H1 (cell line): ENCODE results near the gene PTPRT. TPM values are rescaled to one million over a fixed set of nuclear protein-coding genes. Genes with fewer than 3 reads are reported as not detected.

Experiments used
- CTCF ChIA-PET: fragments of 300-600 bp; sonication (Branson Sonifier 250); formaldehyde crosslinking; loops from one replicate; lab custom pipeline; 2021; ENCODE audit not compliant: partially characterized antibody; lab: Charles Lee
- POLR2A ChIA-PET: fragments of 300-600 bp; sonication (Branson Sonifier 250); formaldehyde crosslinking; loops from one replicate; lab custom pipeline; 2021; ENCODE audit warnings: inconsistent platforms; ENCODE audit not compliant: partially characterized antibody; lab: Charles Lee
- DNase-seq, 2 experiments: peaks; one replicate each; pipeline versions ENCODE4 v3.0.0 to v3.0.0-alpha.2; 2010 to 2022; ENCODE audit warnings: low spot score in 2 of 2, low read depth in 1 of 2, mixed read lengths in 1 of 2
- FAIRE-seq: peaks from 2 replicates; lab custom pipeline; 2011; peaks lifted over from hg19 to GRCh38; lab: Jason Lieb, UNC
- H2AFZ ChIP-seq: 2 replicates; pipeline ENCODE4 v1.8.1; 2012; ENCODE audit warnings: low read length, inconsistent platforms
- H2AK5ac ChIP-seq: 2 replicates; pipeline ENCODE4 v1.6.1; 2013; ENCODE audit warnings: low read depth, low read length
- H2BK120ac ChIP-seq: replicated peaks from 2 replicates; pipeline ENCODE3; 2013; ENCODE audit warnings: low read depth, low read length, inconsistent platforms
- H2BK12ac ChIP-seq: 2 replicates; pipeline ENCODE4 v1.6.1; 2013; ENCODE audit warnings: low read depth, low read length
- H2BK15ac ChIP-seq: 2 replicates; pipeline ENCODE4 v1.6.1; 2013; ENCODE audit warnings: low read length
- H2BK20ac ChIP-seq: 2 replicates; pipeline ENCODE4 v1.6.1; 2013; ENCODE audit warnings: low read length
- H2BK5ac ChIP-seq: 2 replicates; pipeline ENCODE4 v1.6.1; 2013; ENCODE audit warnings: low read depth, low read length
- H3K14ac ChIP-seq: 2 replicates; pipeline ENCODE4 v1.6.1; 2013; ENCODE audit warnings: inconsistent platforms; ENCODE audit not compliant: insufficient read length
- H3K18ac ChIP-seq: 2 replicates; pipeline ENCODE4 v1.6.1; 2013; ENCODE audit warnings: low read length; ENCODE audit errors: extremely low read depth
- H3K23ac ChIP-seq: 2 replicates; pipeline ENCODE4 v1.6.1; 2013; ENCODE audit warnings: inconsistent platforms; ENCODE audit not compliant: insufficient read length
- H3K23me2 ChIP-seq: 2 replicates; pipeline ENCODE4 v1.6.1; 2013; ENCODE audit warnings: low read depth, low read length
- H3K27ac ChIP-seq: 2 replicates; pipeline ENCODE4 v1.6.1; 2011; ENCODE audit warnings: low read depth, low read length, inconsistent platforms
- H3K27me3 ChIP-seq, 4 experiments: replicated peaks in 1 of 4; 1 replicate in 1 of 4; 2 replicates in 3 of 4; pipeline versions ENCODE4 v1.6.1 to v1.8.1; 2011 to 2013; ENCODE audit warnings: low read length in 3 of 4, mild to moderate bottlenecking in 3 of 4, inconsistent platforms in 2 of 4, mixed read lengths in 2 of 4, moderate library complexity in 1 of 4; ENCODE audit not compliant: control insufficient read depth in 3 of 4, insufficient read depth in 3 of 4; ENCODE audit errors: extremely low read depth in 1 of 4
- H3K36me3 ChIP-seq, 4 experiments: 2 replicates each; pipeline versions ENCODE4 v1.6.1 to v1.8.1; 2011 to 2013; ENCODE audit warnings: mild to moderate bottlenecking in 4 of 4, low read length in 3 of 4, moderate library complexity in 2 of 4, control low read depth in 1 of 4, inconsistent platforms in 1 of 4; ENCODE audit not compliant: insufficient read depth in 4 of 4, control insufficient read depth in 2 of 4
- H3K4ac ChIP-seq: replicated peaks from 2 replicates; pipeline ENCODE3; 2013; ENCODE audit warnings: low read length, low read depth, mixed read lengths, inconsistent platforms; ENCODE audit not compliant: insufficient read length
- H3K4me1 ChIP-seq, 4 experiments: replicated peaks in 1 of 4; 1 replicate in 1 of 4; 2 replicates in 3 of 4; pipeline versions ENCODE4 v1.6.1 to v1.8.1; 2011 to 2013; ENCODE audit warnings: low read length in 3 of 4, inconsistent platforms in 2 of 4, mixed read lengths in 1 of 4; ENCODE audit not compliant: insufficient read depth in 4 of 4, control insufficient read depth in 3 of 4
- H3K4me2 ChIP-seq, 2 experiments: 2 replicates each; pipeline versions ENCODE4 v1.6.1 to v1.8.1; 2011 to 2013; ENCODE audit warnings: low read depth in 2 of 2, low read length in 2 of 2, control low read depth in 1 of 2, inconsistent platforms in 1 of 2, mild to moderate bottlenecking in 1 of 2; ENCODE audit not compliant: insufficient read depth in 1 of 2
- H3K4me3 ChIP-seq, 4 experiments: fragments of 200-600, 300-600 bp in 1 of 4; sonication (generic), shearing (Covaris generic), sonication (Bioruptor Twin) in 1 of 4; 2 replicates each; pipeline versions ENCODE4 v1.5.1 to v1.8.1; 2011 to 2016; ENCODE audit warnings: low read length in 4 of 4, low read depth in 3 of 4, control low read depth in 2 of 4, inconsistent platforms in 2 of 4, mild to moderate bottlenecking in 2 of 4, mixed read lengths in 1 of 4, moderate library complexity in 1 of 4; ENCODE audit not compliant: insufficient read depth in 2 of 4; ENCODE audit errors: extremely low read depth in 1 of 4
- H3K56ac ChIP-seq: replicated peaks from 2 replicates; pipeline ENCODE3; 2013; ENCODE audit warnings: low read depth, mild to moderate bottlenecking, mixed read lengths, low read length, inconsistent platforms; ENCODE audit not compliant: insufficient read length
- H3K79me1 ChIP-seq: 2 replicates; pipeline ENCODE4 v1.6.1; 2013; ENCODE audit warnings: low read depth, low read length, control low read depth
- H3K79me2 ChIP-seq, 2 experiments: 2 replicates each; pipeline versions ENCODE4 v1.6.1 to v1.8.1; 2012 to 2013; ENCODE audit warnings: low read length in 2 of 2, mild to moderate bottlenecking in 2 of 2, inconsistent platforms in 1 of 2; ENCODE audit not compliant: insufficient read depth in 2 of 2, control insufficient read depth in 1 of 2
- H3K9ac ChIP-seq, 4 experiments: replicated peaks in 1 of 4; 1 replicate in 1 of 4; 2 replicates in 3 of 4; pipeline versions ENCODE4 v1.6.1 to v1.8.1; 2011 to 2013; ENCODE audit warnings: low read depth in 3 of 4, low read length in 3 of 4, control low read depth in 2 of 4, mild to moderate bottlenecking in 2 of 4, moderate library complexity in 2 of 4, inconsistent platforms in 1 of 4; ENCODE audit errors: extremely low read depth in 1 of 4
- H3K9me3 ChIP-seq, 2 experiments: 2 replicates each; pipeline versions ENCODE4 v1.6.1 to v1.8.1; 2012 to 2013; ENCODE audit warnings: mild to moderate bottlenecking in 2 of 2, moderate library complexity in 2 of 2, control low read depth in 1 of 2, inconsistent platforms in 1 of 2, low read depth in 1 of 2, low read length in 1 of 2, mixed read lengths in 1 of 2; ENCODE audit not compliant: insufficient read depth in 2 of 2
- H4K20me1 ChIP-seq, 2 experiments: replicated peaks in 1 of 2; 2 replicates each; pipeline versions ENCODE3 to v1.8.1; 2011 to 2013; ENCODE audit warnings: inconsistent platforms in 2 of 2, low read length in 2 of 2, mild to moderate bottlenecking in 1 of 2; ENCODE audit not compliant: insufficient read depth in 2 of 2, control insufficient read depth in 1 of 2
- H4K5ac ChIP-seq: 2 replicates; pipeline ENCODE4 v1.6.1; 2013; ENCODE audit warnings: low read length, low read depth, mixed read lengths, inconsistent platforms; ENCODE audit not compliant: insufficient read length
- H4K8ac ChIP-seq: 2 replicates; pipeline ENCODE4 v1.8.0; 2013; ENCODE audit warnings: mild to moderate bottlenecking, moderate library complexity, low read length, inconsistent platforms; ENCODE audit not compliant: insufficient read depth; ENCODE audit errors: extremely low read depth
- H4K91ac ChIP-seq: replicated peaks from 2 replicates; pipeline ENCODE3; 2013; ENCODE audit warnings: low read length, mixed read lengths, inconsistent platforms; ENCODE audit not compliant: insufficient read length
- EZH2 ChIP-seq: fragments of 200-600 bp; sonication (generic); IDR thresholded peaks from 2 replicates; pipeline ENCODE4 v1.7.1; 2012; ENCODE audit warnings: low read depth, mild to moderate bottlenecking, moderate library complexity, low read length, inconsistent platforms; ENCODE audit not compliant: severe bottlenecking
- HDAC6 ChIP-seq: IDR thresholded peaks from one replicate; pipeline ENCODE4 v1.7.1; 2012; ENCODE audit warnings: low read depth, mild to moderate bottlenecking, inconsistent platforms, low read length, moderate library complexity
- YY1 ChIP-seq: IDR thresholded peaks from 2 replicates; pipeline ENCODE4 v1.6.1; 2011; ENCODE audit warnings: low read depth, mild to moderate bottlenecking, low read length
- WGBS, 2 experiments: shearing (Covaris generic) in 1 of 2; methylation state at CpG; one replicate each; pipeline versions ENCODE4 v1.1.6 to v1.1.7; 2013 to 2015; ENCODE audit warnings: low lambda C conversion rate in 2 of 2, mixed read lengths in 2 of 2, inconsistent platforms in 1 of 2, low coverage in 1 of 2, missing lambda C conversion rate in 1 of 2; ENCODE audit not compliant: insufficient replicate concordance in 2 of 2, insufficient coverage in 1 of 2, insufficient read length in 1 of 2; ENCODE audit errors: extremely low coverage in 1 of 2, missing lambda C conversion rate in 1 of 2; 5-methylcytosine and 5-hydroxymethylcytosine counted together
- polyA plus RNA-seq, 7 experiments: library from polyadenylated mRNA; depleted of rRNA in 3 of 7; stranded (reverse) in 5 of 7; unstranded in 2 of 7; fragments of >200 nt in 5 of 7; fragments of 200-250 nt in 2 of 7; gene quantifications; 1 replicate in 5 of 7; 2 replicates in 1 of 7; 4 replicates in 1 of 7; pipeline versions ENCODE4 v1.2.1 to v1.2.3, GENCODE V29; 2011 to 2013; ENCODE audit warnings: missing spikeins in 2 of 7, mixed read lengths in 2 of 7
- total RNA-seq: library from RNA; stranded (reverse); fragmentation: NEBNext Ultra II Directional; extraction: Animal tissue kit (Norgen Biotek cat#: 25700); gene quantifications from 2 replicates; pipeline ENCODE4 v1.2.1, GENCODE V29; 2021

Gene PTPRT
- total and polyA plus RNA-seq, 2 of the 8 experiments (the other 6 are each of a cell fraction or from before 2014, with no cell fraction given) = 0.33 to 1.8 TPM

- Histone ChIP-seq H3K36me3 (no peaks in the 10 kb centered on the region), H3K14ac (no peak overlapping the region), H2BK120ac (no peak overlapping the region), H3K56ac (no peak overlapping the region), H2BK15ac (no peak overlapping the region), H3K4me1 (peaks cover 0 to 3% (median 0%) of the 10 kb centered on the region in 4 experiments; a peak in 2 of 7 replicates), H2BK20ac (peak overlapping the region; percentile 80; the same call in 1 of the 2 replicates), H3K4me2 (peak overlapping the region in 1 of 2 experiments; percentile 32; a peak in 2 of 4 replicates), H3K23ac (no peak overlapping the region), H4K8ac (no peak overlapping the region), H3K9me3 (no peaks in the 10 kb centered on the region), H2BK12ac (peak overlapping the region; percentile 64; the same call in 1 of the 2 replicates), H4K20me1 (no peaks in the 10 kb centered on the region), H3K18ac (no peak overlapping the region), H3K23me2 (no peaks in the 10 kb centered on the region), H3K4ac (no peak overlapping the region), H3K79me2 (no peaks in the 10 kb centered on the region), H3K27me3 (no peaks in the 10 kb centered on the region), H2AK5ac (no peak overlapping the region), H4K5ac (no peak overlapping the region), H2AFZ (0 out of 2 replicates have a peak overlapping the region, but pooled peaks have one; percentile 13), H3K9ac (no peak overlapping the region), H2BK5ac (peak overlapping the region; percentile 38; the same call in 1 of the 2 replicates), H3K27ac (no peak overlapping the region), H4K91ac (no peak overlapping the region), H3K79me1 (no peaks in the 10 kb centered on the region), H3K4me3 (no peak overlapping the region)
- TF ChIP-seq HDAC6 = no peak
- TF ChIP-seq EZH2 = no peak
- TF ChIP-seq YY1 = 0 out of 2 replicates have a peak, but pooled peaks have one; percentile 35
- CTCF ChIA-PET = interaction anchor here (1.2 to 1.6 kb wide), 3 partner anchors 11 to 36 kb away, joined by 3 read pairs; no protein-coding TSS in a partner anchor
- POLR2A ChIA-PET = no interaction called here
- no peak for DNase-seq
- 79% methylated on average over 7 of the region's 7 CpGs; no CpG with 5 or more reads in 1 of the 2 experiments for WGBS, 2 experiments
- FAIRE-seq = no peak
Measured at GRCh38 chr20:42118409-42119125, 1071.1 kb downstream of the PTPRT start.
